Body of pancreas (tissue), 4 donors: ENCODE measurements around the gene CAAP1. TPM values are rescaled to one million over a fixed set of nuclear protein-coding genes. Genes with fewer than 3 reads are reported as not detected.

ENCODE experiments used
- ATAC-seq: fragments of 150-250 bp; one replicate; pipeline ENCODE4 v1.9.1; 2016
- DNase-seq, 4 donors: peaks; one replicate each; pipeline ENCODE4 v3.0.0-alpha.2; 2019
- H3K27ac ChIP-seq, 4 donors: fragments of 200-600 bp; sonication (generic); 1 replicate in 3 of 4; 2 replicates in 1 of 4; pipeline versions ENCODE4 v1.5.1 to v1.6.1; 2016 to 2019; ENCODE audit warnings: mild to moderate bottlenecking in 1 of 4, mixed read lengths in 1 of 4, moderate library complexity in 1 of 4
- H3K27me3 ChIP-seq, 2 donors: fragments of 200-600 bp; sonication (generic); one replicate each; pipeline ENCODE4 v1.6.0; 2016; ENCODE audit warnings: mild to moderate bottlenecking in 1 of 2
- H3K36me3 ChIP-seq, 2 donors: fragments of 200-600 bp; sonication (generic); replicated peaks in 1 of 2; 2 replicates each; pipeline ENCODE4 v1.5.1; 2016; ENCODE audit warnings: low read depth in 2 of 2; ENCODE audit not compliant: insufficient read depth in 1 of 2
- H3K4me1 ChIP-seq: fragments of 200-600 bp; sonication (generic); one replicate; pipeline ENCODE4 v1.6.0; 2016
- H3K4me3 ChIP-seq, 2 donors: fragments of 200-600 bp; sonication (generic); 1 replicate in 1 of 2; 2 replicates in 1 of 2; pipeline ENCODE4 v1.5.1; 2016 to 2019
- H3K9me3 ChIP-seq, 3 donors: fragments of 200-600 bp; sonication (generic); 1 replicate in 2 of 3; 2 replicates in 1 of 3; pipeline ENCODE4 v1.5.1; 2016
- CTCF ChIP-seq, 7 experiments: fragments of 450-650 bp in 4 of 7; fragments of 200-600 bp in 3 of 7; sonication (generic) in 3 of 7; IDR thresholded peaks; one replicate each; pipeline ENCODE4 v1.5.1; 2016 to 2019; ENCODE audit warnings: antibody characterized with exemption in 7 of 7
- POLR2A ChIP-seq, 3 donors: fragments of 450-650 bp; IDR thresholded peaks; one replicate each; pipeline ENCODE4 v1.6.1; 2016; ENCODE audit warnings: antibody characterized with exemption in 3 of 3, mild to moderate bottlenecking in 2 of 3
- WGBS, 2 donors: methylation state at CpG; one replicate each; pipeline ENCODE4 v1.1.5; 2017; 5-methylcytosine and 5-hydroxymethylcytosine counted together
- intact Hi-C: fragments of 100-400 bp; cut with DNase I; formaldehyde crosslinking; loops from one replicate; pipeline ENCODE4 v1.15.1; 2023
- small RNA-seq: library from RNA; depleted of rRNA; stranded (forward); fragments of <200 nt; gene quantifications from one replicate; pipeline ENCODE3, GENCODE V24; 2016
- total RNA-seq, 2 donors: library from RNA; depleted of rRNA; stranded (reverse); fragments of >200 nt; gene quantifications; one replicate each; pipeline ENCODE4 v1.1.0, GENCODE V29; 2016

Gene CAAP1
- total RNA-seq, 2 donors from 2014 or later = 14.0 to 26.7 TPM

- 80 to 89% methylated on average over 2 of the region's 2 CpGs for WGBS, 2 donors
- intact Hi-C loops = no loop called here
- H3K27me3 ChIP-seq = no peaks in the 10 kb centered on the region
- ATAC-seq = no peak
- no peaks in the 10 kb centered on the region for H3K9me3 ChIP-seq
- H3K4me1 ChIP-seq = no peaks in the 10 kb centered on the region
- TF ChIP-seq CTCF (IDR thresholded peaks at IDR 0.05) (no peak), POLR2A (IDR thresholded peaks at IDR 0.05) (no peak)
- no peak overlapping the region for H3K27ac ChIP-seq
- no peak overlapping the region for H3K4me3 ChIP-seq
- H3K36me3 ChIP-seq = no peaks in the 10 kb centered on the region
- no peak for DNase-seq
Observed at GRCh38 chr9:26802921-26803320, 89.7 kb downstream of the CAAP1 start.

DNA sequence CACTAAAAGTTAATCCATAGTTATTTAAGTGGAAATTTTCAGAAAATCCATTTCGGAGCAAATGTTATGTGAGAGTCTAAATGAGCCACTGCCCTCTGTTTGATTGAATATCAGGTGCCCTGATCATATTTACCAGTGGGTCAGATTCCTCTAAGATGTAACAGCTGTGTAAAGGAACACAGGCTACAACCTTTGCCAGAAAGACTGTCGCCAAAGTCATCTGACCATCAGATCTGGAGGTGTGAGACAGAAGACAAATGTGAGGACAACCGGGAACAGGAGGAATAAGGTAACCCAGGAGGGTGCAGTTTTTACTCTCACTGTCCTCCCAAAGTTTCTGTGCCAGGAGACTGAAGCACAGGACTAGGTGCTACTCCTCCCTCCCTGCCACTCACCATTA is 90.8 kb downstream of the CAAP1 start:
- DNase-seq (no peak), ATAC-seq (no peak)
- Histone ChIP-seq H3K27me3 (no peaks in the 10 kb centered on the region), H3K27ac (no peak overlapping the region), H3K4me1 (no peaks in the 10 kb centered on the region), H3K9me3 (no peaks in the 10 kb centered on the region), H3K4me3 (no peak overlapping the region), H3K36me3 (no peaks in the 10 kb centered on the region)
- 51 to 60% methylated on average over 3 of the region's 3 CpGs for WGBS, 2 donors
- intact Hi-C loops = no loop called here
- TF ChIP-seq CTCF (IDR thresholded peaks at IDR 0.05) = no peak
- TF ChIP-seq POLR2A (IDR thresholded peaks at IDR 0.05) = no peak

GRCh38 chr9:26800322-26800721 is 92.3 kb downstream of the CAAP1 start:
- Histone ChIP-seq H3K27ac (no peak overlapping the region), H3K36me3 (no peaks in the 10 kb centered on the region), H3K4me3 (no peak overlapping the region), H3K9me3 (no peaks in the 10 kb centered on the region), H3K4me1 (no peaks in the 10 kb centered on the region), H3K27me3 (no peaks in the 10 kb centered on the region)
- TF ChIP-seq POLR2A (IDR thresholded peaks at IDR 0.05) (no peak), CTCF (IDR thresholded peaks at IDR 0.05) (no peak)
- DNase-seq (no peak), ATAC-seq (no peak)
- intact Hi-C loops = no loop called here

DNA sequence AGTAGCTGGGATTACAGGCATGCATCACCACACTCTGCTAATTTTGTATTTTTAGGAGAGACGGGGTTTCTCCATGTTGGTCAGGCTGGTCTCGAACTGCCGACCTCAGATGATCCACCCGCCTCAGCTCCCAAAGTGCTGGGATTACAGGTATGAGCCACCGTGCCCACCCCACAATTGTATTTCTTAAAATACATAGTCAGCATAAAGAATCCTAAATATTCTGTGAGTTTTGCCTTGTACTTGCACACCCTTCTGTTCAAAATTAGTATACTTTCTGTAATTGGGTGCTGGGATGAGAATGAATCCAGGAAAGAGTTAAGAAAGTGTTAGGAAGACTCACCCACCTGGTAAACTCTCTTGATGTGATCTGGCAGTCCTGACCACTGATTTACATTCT is 101.3 kb downstream of the CAAP1 start:
- 82 to 86% methylated on average over 5 of the region's 5 CpGs for WGBS, 2 donors
- Histone ChIP-seq H3K27me3 (no peaks in the 10 kb centered on the region), H3K36me3 (no peaks in the 10 kb centered on the region)

More for the DNA sequence above, 101.3 kb downstream of the CAAP1 start:
- Histone ChIP-seq H3K4me1 (no peaks in the 10 kb centered on the region), H3K9me3 (no peaks in the 10 kb centered on the region), H3K27ac (no peak overlapping the region), H3K4me3 (no peak overlapping the region)
- intact Hi-C loops = no loop called here
- no peak for ATAC-seq
- no peak for DNase-seq
- no peak for TF ChIP-seq POLR2A (IDR thresholded peaks at IDR 0.05)
- TF ChIP-seq CTCF (IDR thresholded peaks at IDR 0.05) = no peak

Small RNAs within 50 kb of the gene (small RNA-seq; reads per million reads assigned to genes)
- not detected for gene RF00322
- not detected for gene RN7SL100P

Other genes starting within 250 kb of the CAAP1 start
- gene PLAA, start 54.4 kb upstream of the CAAP1 start, total RNA-seq = 10 to 100 TPM; 11.2 to 17.9 TPM
- 1 to 10 TPM; 7.3 to 9.1 TPM for gene IFT74, start 63.6 kb upstream of the CAAP1 start, total RNA-seq
- under 1 TPM in 1 of 2 donors, not detected in 1; 0.78 TPM for gene LRRC19, start 112.9 kb upstream of the CAAP1 start, total RNA-seq
- gene TEK, start 216.4 kb upstream of the CAAP1 start, total RNA-seq = 1 to 10 TPM; 4.6 to 4.9 TPM